Suprapubic skin (tissue), 4 donors: ENCODE data around the gene DIAPH2. TPM values are rescaled to one million over a fixed set of nuclear protein-coding genes. Genes with fewer than 3 reads are reported as not detected.

ENCODE experiments used
- DNase-seq, 2 donors: peaks; one replicate each; pipeline ENCODE4 v3.0.0-alpha.2; 2019; ENCODE audit warnings: low spot score in 2 of 2
- H3K27ac ChIP-seq: fragments of 200-600 bp; sonication (generic); one replicate; pipeline ENCODE4 v1.5.1; 2019
- H3K27me3 ChIP-seq: fragments of 200-600 bp; sonication (generic); one replicate; pipeline ENCODE4 v1.5.1; 2019
- H3K36me3 ChIP-seq: fragments of 200-600 bp; sonication (generic); one replicate; pipeline ENCODE4 v1.5.1; 2019
- H3K4me1 ChIP-seq: fragments of 200-600 bp; sonication (generic); one replicate; pipeline ENCODE4 v1.5.1; 2019
- H3K4me3 ChIP-seq: fragments of 200-600 bp; sonication (generic); one replicate; pipeline ENCODE4 v1.5.1; 2019; ENCODE audit warnings: mild to moderate bottlenecking
- H3K9me3 ChIP-seq: fragments of 200-600 bp; sonication (generic); one replicate; pipeline ENCODE4 v1.5.1; 2019
- CTCF ChIP-seq, 2 donors: fragments of 200-600 bp in 1 of 2; fragments of 450-650 bp in 1 of 2; sonication (generic) in 1 of 2; IDR thresholded peaks; one replicate each; pipeline ENCODE4 v1.5.1; 2016 to 2019; ENCODE audit warnings: antibody characterized with exemption in 2 of 2, mild to moderate bottlenecking in 1 of 2, moderate library complexity in 1 of 2
- EP300 ChIP-seq: sonication (generic); formaldehyde crosslinking; IDR thresholded peaks from one replicate; pipeline ENCODE4 v1.6.1; 2017; ENCODE audit warnings: antibody characterized with exemption
- POLR2A ChIP-seq, 2 donors: fragments of 450-650 bp; IDR thresholded peaks; one replicate each; pipeline ENCODE4 v1.6.1; 2017; ENCODE audit warnings: antibody characterized with exemption in 2 of 2, mild to moderate bottlenecking in 2 of 2, moderate library complexity in 2 of 2
- POLR2AphosphoS5 ChIP-seq, 3 donors: sonication (generic); formaldehyde crosslinking; IDR thresholded peaks; one replicate each; pipeline ENCODE4 v1.6.1; 2017; ENCODE audit warnings: antibody characterized with exemption in 3 of 3
- WGBS: methylation state at CpG from one replicate; pipeline ENCODE4 v1.1.5; 2018; 5-methylcytosine and 5-hydroxymethylcytosine counted together
- total RNA-seq, 4 donors: library from RNA; depleted of rRNA; stranded (reverse); fragments of >200 nt; gene quantifications; one replicate each; pipeline ENCODE4 v1.1.0, GENCODE V29; 2016

The DIAPH2 gene
- total RNA-seq, 4 donors from 2014 or later: 17.5 to 38.7 (median 18.6) TPM

GRCh38 chrX:97431281-97431680 lies 746.6 kb downstream of the DIAPH2 start:
- Histone ChIP-seq H3K4me3 (no peak overlapping the region), H3K4me1 (no peaks in the 10 kb centered on the region), H3K27me3 (no peaks in the 10 kb centered on the region), H3K36me3 (peaks cover 5% of the 10 kb centered on the region), H3K27ac (no peak overlapping the region), H3K9me3 (no peaks in the 10 kb centered on the region)
- TF ChIP-seq POLR2A (IDR thresholded peaks at IDR 0.05) (no peak), EP300 (no peak), CTCF (IDR thresholded peaks at IDR 0.05) (no peak), POLR2AphosphoS5 (IDR thresholded peaks at IDR 0.05) (no peak)
- WGBS: 69% methylated on average over 1 of the region's 1 CpG
- no peak for DNase-seq

- H3K36me3 ChIP-seq: no peaks in the 10 kb centered on the region
- no peaks in the 10 kb centered on the region for H3K4me1 ChIP-seq
- no peak for DNase-seq
- H3K9me3 ChIP-seq: no peaks in the 10 kb centered on the region
- H3K27ac ChIP-seq: no peak overlapping the region
- H3K27me3 ChIP-seq: no peaks in the 10 kb centered on the region
- TF ChIP-seq POLR2A (IDR thresholded peaks at IDR 0.05) (no peak), CTCF (IDR thresholded peaks at IDR 0.05) (no peak), POLR2AphosphoS5 (IDR thresholded peaks at IDR 0.05) (no peak), EP300 (no peak)
- WGBS: 75% methylated on average over 1 of the region's 1 CpG
- no peak overlapping the region for H3K4me3 ChIP-seq
Observed at GRCh38 chrX:97446298-97446882, 761.7 kb downstream of the DIAPH2 start.

- no peak overlapping the region for H3K27ac ChIP-seq
- no peak for TF ChIP-seq EP300
- no peak for TF ChIP-seq CTCF (IDR thresholded peaks at IDR 0.05)
- TF ChIP-seq POLR2AphosphoS5 (IDR thresholded peaks at IDR 0.05): no peak
- TF ChIP-seq POLR2A (IDR thresholded peaks at IDR 0.05): no peak
- H3K27me3 ChIP-seq: no peaks in the 10 kb centered on the region
- no peak for DNase-seq
- H3K9me3 ChIP-seq: no peaks in the 10 kb centered on the region
- H3K4me3 ChIP-seq: no peak overlapping the region
- 85% methylated on average over 5 of the region's 5 CpGs for WGBS
- H3K36me3 ChIP-seq: no peaks in the 10 kb centered on the region
- no peaks in the 10 kb centered on the region for H3K4me1 ChIP-seq
Observed at GRCh38 chrX:97447306-97447705, 762.7 kb downstream of the DIAPH2 start.

GRCh38 chrX:97452283-97452682 lies 767.6 kb downstream of the DIAPH2 start:
- DNase-seq: no peak
- H3K27me3 ChIP-seq: no peaks in the 10 kb centered on the region
- H3K9me3 ChIP-seq: no peaks in the 10 kb centered on the region
- H3K36me3 ChIP-seq: no peaks in the 10 kb centered on the region
- no peak overlapping the region for H3K4me3 ChIP-seq
- TF ChIP-seq POLR2A (IDR thresholded peaks at IDR 0.05) (no peak), EP300 (no peak)
- no peak overlapping the region for H3K27ac ChIP-seq
- H3K4me1 ChIP-seq: no peaks in the 10 kb centered on the region

- no peaks in the 10 kb centered on the region for H3K36me3 ChIP-seq
- no peaks in the 10 kb centered on the region for H3K27me3 ChIP-seq
- H3K4me3 ChIP-seq: no peak overlapping the region
- no peaks in the 10 kb centered on the region for H3K9me3 ChIP-seq
- no peaks in the 10 kb centered on the region for H3K4me1 ChIP-seq
- no peak for DNase-seq
- 93% methylated on average over 1 of the region's 1 CpG for WGBS
- no peak overlapping the region for H3K27ac ChIP-seq
- TF ChIP-seq POLR2A (IDR thresholded peaks at IDR 0.05) (no peak), POLR2AphosphoS5 (IDR thresholded peaks at IDR 0.05) (no peak), CTCF (IDR thresholded peaks at IDR 0.05) (no peak), EP300 (no peak)
Observed at GRCh38 chrX:97461763-97462162, 777.1 kb downstream of the DIAPH2 start.

- H3K9me3 ChIP-seq: no peaks in the 10 kb centered on the region
- no peaks in the 10 kb centered on the region for H3K4me1 ChIP-seq
- H3K36me3 ChIP-seq: no peaks in the 10 kb centered on the region
- H3K27ac ChIP-seq: no peak overlapping the region
- 95% methylated on average over 6 of the region's 6 CpGs for WGBS
- H3K4me3 ChIP-seq: no peak overlapping the region
- no peak for DNase-seq
- no peaks in the 10 kb centered on the region for H3K27me3 ChIP-seq
- TF ChIP-seq POLR2A (IDR thresholded peaks at IDR 0.05): no peak
Observed at GRCh38 chrX:97471071-97471470, 786.4 kb downstream of the DIAPH2 start.
